HepG2 (cell line): Measurements from ENCODE around the gene UCP3. TPM values are rescaled to one million over a fixed set of nuclear protein-coding genes. Genes with fewer than 3 reads are reported as not detected.
A peak's percentile ranks its signal among the peaks of the same experiment; 100 is the strongest.

Source experiments
- ATAC-seq: fragments of 200-7000 bp; cut with Tn5 transposase; 3 replicates; pipeline ENCODE4 v1.9.1; 2020; ENCODE audit warnings: mild to moderate bottlenecking, moderate library complexity
- BruUV-seq: library from RNA; stranded (reverse); fragments of 400-500 nt; replicated peaks from 2 replicates; lab custom pipeline; 2021; lab: Mats Ljungman, UMichigan
- CTCF ChIA-PET: fragments of 300-600 bp; formaldehyde crosslinking; extraction: SDS; loops from one replicate; lab custom pipeline; 2021; ENCODE audit warnings: low total read pairs, inconsistent platforms, low intra/inter-chr PET ratio; lab: Yijun Ruan, JAX
- POLR2A ChIA-PET: fragments of 350-600 bp; sonication (Branson Sonifier 250); formaldehyde crosslinking; loops from one replicate; lab custom pipeline; 2020; ENCODE audit warnings: antibody characterized with exemption, inconsistent platforms; lab: Yijun Ruan, JAX
- DNase-seq: peaks from one replicate; pipeline ENCODE4 v3.0.0-alpha.2; 2015; ENCODE audit warnings: low spot score
- FAIRE-seq: peaks from 3 replicates; lab custom pipeline; 2011; peaks lifted over from hg19 to GRCh38; lab: Jason Lieb, UNC
- H2AFZ ChIP-seq: one replicate; pipeline ENCODE4 v1.6.1; 2011; ENCODE audit warnings: low read length, inconsistent platforms
- H3K27ac ChIP-seq: fragments of 300-600 bp; 3 replicates; pipeline ENCODE4 v1.8.0; 2011; ENCODE audit warnings: mixed run types, mild to moderate bottlenecking, mixed read lengths, low read length, inconsistent platforms; ENCODE audit not compliant: insufficient read depth; ENCODE audit errors: extremely low read length
- H3K27me3 ChIP-seq, 2 experiments: fragments of 200-600 bp in 1 of 2; 2 replicates in 1 of 2; 3 replicates in 1 of 2; pipeline versions ENCODE4 v1.6.0 to v1.8.0; 2011; ENCODE audit warnings: low read length in 2 of 2, mild to moderate bottlenecking in 2 of 2, moderate library complexity in 2 of 2, inconsistent platforms in 1 of 2; ENCODE audit not compliant: insufficient read depth in 2 of 2, control insufficient read depth in 1 of 2
- H3K36me3 ChIP-seq, 2 experiments: fragments of 200-600 bp in 1 of 2; replicated peaks in 1 of 2; 2 replicates in 1 of 2; 3 replicates in 1 of 2; pipeline versions ENCODE4 v1.5.1 to v1.8.0; 2011; ENCODE audit warnings: low read length in 2 of 2, inconsistent platforms in 1 of 2; ENCODE audit not compliant: insufficient read depth in 2 of 2, control insufficient read depth in 1 of 2
- H3K4me1 ChIP-seq: 2 replicates; pipeline ENCODE4 v1.5.1; 2012; ENCODE audit warnings: low read length, inconsistent platforms; ENCODE audit not compliant: insufficient read depth
- H3K4me2 ChIP-seq: 2 replicates; pipeline ENCODE4 v1.6.0; 2011; ENCODE audit warnings: low read depth, low read length, inconsistent platforms
- H3K4me3 ChIP-seq, 3 experiments: fragments of 200-600 bp in 1 of 3; sonication (generic), shearing (Covaris generic) in 1 of 3; replicated peaks in 1 of 3; 2 replicates each; pipeline ENCODE4 v1.5.1; 2011 to 2016; ENCODE audit warnings: low read length in 3 of 3, inconsistent platforms in 2 of 3, low read depth in 2 of 3, mild to moderate bottlenecking in 2 of 3, control low read depth in 1 of 3, mixed read lengths in 1 of 3; ENCODE audit not compliant: insufficient read depth in 1 of 3
- H3K79me2 ChIP-seq: one replicate; pipeline ENCODE4 v1.6.1; 2011; ENCODE audit warnings: low read length, inconsistent platforms; ENCODE audit not compliant: insufficient read depth
- H3K9ac ChIP-seq: 2 replicates; pipeline ENCODE4 v1.6.0; 2011; ENCODE audit warnings: mild to moderate bottlenecking, low read depth, low read length, inconsistent platforms; ENCODE audit not compliant: insufficient read depth
- H3K9me3 ChIP-seq: 2 replicates; pipeline ENCODE4 v1.5.1; 2012; ENCODE audit warnings: mild to moderate bottlenecking, low read length
- H4K20me1 ChIP-seq: 2 replicates; pipeline ENCODE4 v1.6.0; 2011; ENCODE audit warnings: inconsistent platforms, mild to moderate bottlenecking, low read length, moderate library complexity; ENCODE audit not compliant: insufficient read depth
- CBX5 ChIP-seq: sonication (generic); formaldehyde crosslinking; IDR thresholded peaks from 2 replicates; pipeline ENCODE4 v1.4.0; 2020; ENCODE audit warnings: missing genetic modification reagents, borderline replicate concordance
- HIVEP1 ChIP-seq: sonication (generic); formaldehyde crosslinking; IDR thresholded peaks from 2 replicates; pipeline ENCODE4 v1.4.0; 2020; ENCODE audit warnings: mild to moderate bottlenecking, missing genetic modification reagents
- IKZF1 ChIP-seq: fragments of 450-650 bp; IDR thresholded peaks from 2 replicates; pipeline ENCODE4 v1.7.1; 2016
- JARID2 ChIP-seq: sonication (generic); formaldehyde crosslinking; IDR thresholded peaks from 2 replicates; pipeline ENCODE4 v1.8.1; 2023; ENCODE audit warnings: missing genetic modification reagents, inconsistent platforms; ENCODE audit not compliant: insufficient replicate concordance
- MAFK ChIP-seq, 2 experiments: IDR thresholded peaks in 1 of 2; conservative IDR thresholded peaks in 1 of 2; 2 replicates each; pipeline ENCODE4 v1.6.1; 2011; ENCODE audit warnings: improper control_type of control experiment in 2 of 2, low read length in 2 of 2
- MAZ ChIP-seq, 2 experiments: sonication (generic) in 1 of 2; formaldehyde crosslinking in 1 of 2; IDR thresholded peaks; 2 replicates each; pipeline versions ENCODE4 v1.5.0 to v1.6.1; 2012 to 2020; ENCODE audit warnings: low read depth in 2 of 2, mild to moderate bottlenecking in 2 of 2, borderline replicate concordance in 1 of 2, improper control_type of control experiment in 1 of 2, low read length in 1 of 2, missing genetic modification reagents in 1 of 2, moderate library complexity in 1 of 2
- NAIF1 ChIP-seq: sonication (generic); formaldehyde crosslinking; IDR thresholded peaks from 2 replicates; pipeline ENCODE4 v1.5.0; 2020; ENCODE audit warnings: mild to moderate bottlenecking, missing genetic modification reagents, borderline replicate concordance
- RBFOX2 ChIP-seq: fragments of 200-400 bp; formaldehyde crosslinking; IDR thresholded peaks from 2 replicates; pipeline ENCODE4 v1.6.1; 2017; ENCODE audit warnings: low read depth, mild to moderate bottlenecking, low read length
- THAP11 ChIP-seq: IDR thresholded peaks from 2 replicates; pipeline ENCODE4 v1.6.1; 2016; ENCODE audit warnings: missing biosample characterization, missing genetic modification reagents
- ZNF30 ChIP-seq: sonication (generic); formaldehyde crosslinking; IDR thresholded peaks from 2 replicates; pipeline ENCODE4 v1.5.0; 2020; ENCODE audit warnings: mild to moderate bottlenecking, missing genetic modification reagents
- ZNF619 ChIP-seq: sonication (generic); formaldehyde crosslinking; IDR thresholded peaks from 2 replicates; pipeline ENCODE4 v1.4.0; 2020; ENCODE audit warnings: mild to moderate bottlenecking, missing genetic modification reagents
- ZNF703 ChIP-seq: sonication (generic); formaldehyde crosslinking; IDR thresholded peaks from 2 replicates; pipeline ENCODE4 v1.5.1; 2020; ENCODE audit warnings: missing genetic modification reagents, mild to moderate bottlenecking, moderate library complexity, borderline replicate concordance
- ZNF883 ChIP-seq: sonication (generic); formaldehyde crosslinking; IDR thresholded peaks from 2 replicates; pipeline ENCODE4 v1.5.1; 2020; ENCODE audit warnings: mild to moderate bottlenecking, missing genetic modification reagents; ENCODE audit errors: not compliant biosample characterization
- WGBS: methylation state at CpG from one replicate; pipeline ENCODE4 v1.1.6; 2017; ENCODE audit warnings: low lambda C conversion rate; 5-methylcytosine and 5-hydroxymethylcytosine counted together
- in situ Hi-C: cut with HindIII; loops from 2 replicates; pipeline ENCODE4 v1.10.0; 2017; ENCODE audit warnings: low pct_unique_long_range_greater_than_20kb; ENCODE audit not compliant: extremely low pct_ligation_motif_present
- intact Hi-C: fragments of 100-400 bp; cut with micrococcal nuclease; formaldehyde crosslinking; loops from one replicate; pipeline ENCODE4 v1.10.0; 2022; ENCODE audit not compliant: unreplicated experiment
- polyA plus RNA-seq, 8 experiments: library from polyadenylated mRNA; depleted of rRNA in 3 of 8; stranded (reverse) in 7 of 8; unstranded in 1 of 8; fragments of >200 nt; fragmentation: Illumina TruSeq in 4 of 8; extraction: Trizol in 4 of 8; gene quantifications; 2 replicates each; pipeline versions ENCODE4 v1.2.1 to v1.2.3, GENCODE V29; 2011 to 2016; ENCODE audit warnings: low read depth in 4 of 8, missing spikeins in 1 of 8, mixed read lengths in 1 of 8; ENCODE audit not compliant: insufficient read depth in 1 of 8
- total RNA-seq, 5 experiments: library from RNA; depleted of rRNA; stranded (reverse); fragments of >200 nt; fragmentation: Illumina TruSeq; extraction: Trizol; gene quantifications; 2 replicates each; pipeline ENCODE4 v1.2.3, GENCODE V29; 2016; ENCODE audit warnings: low read depth in 1 of 5
- TF ChIP-seq, protein P1 (sequence below): sonication (generic); formaldehyde crosslinking; IDR thresholded peaks from 2 replicates; pipeline ENCODE4 v1.5.1; 2020; ENCODE audit warnings: mild to moderate bottlenecking, missing genetic modification reagents, borderline replicate concordance
- TF ChIP-seq, protein P2 (sequence below): sonication (generic); formaldehyde crosslinking; conservative IDR thresholded peaks from 2 replicates; pipeline ENCODE4 v1.8.1; 2023; ENCODE audit warnings: missing genetic modification reagents
- TF ChIP-seq, protein P3 (sequence below): IDR thresholded peaks from 2 replicates; pipeline ENCODE4 v1.6.1; 2016

UCP3 gene
- total and polyA plus RNA-seq, 2 of the 13 experiments (the other 11 are each of a cell fraction or from before 2014, with no cell fraction given) = 0.37 TPM; not detected in 1

DNA sequence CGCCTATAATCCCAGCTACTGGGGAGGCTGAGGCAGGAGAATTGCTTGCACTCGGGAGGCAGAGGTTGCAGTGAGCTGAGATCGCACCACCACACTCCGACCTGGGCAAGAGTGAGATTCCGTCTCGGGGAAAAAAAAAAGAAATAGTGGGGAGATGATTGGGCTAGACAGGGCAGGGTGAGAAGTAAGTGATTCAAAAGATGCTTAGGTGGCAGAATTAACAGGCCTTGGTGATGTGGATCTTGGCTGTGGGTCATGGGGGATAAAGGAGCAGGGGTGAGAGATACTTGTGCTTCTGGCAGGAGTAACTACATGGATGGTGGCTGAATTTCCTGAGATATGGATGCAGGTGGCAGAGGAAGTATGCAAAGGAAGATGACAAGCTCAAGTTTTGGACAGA, 13.1 kb upstream of the UCP3 start:
- Histone ChIP-seq H2AFZ (no peak overlapping the region), H3K27me3 (no peaks in the 10 kb centered on the region), H3K9me3 (no peaks in the 10 kb centered on the region), H4K20me1 (no peaks in the 10 kb centered on the region)
- DNase-seq = no peak
- CTCF ChIA-PET = no interaction called here
- no TSS peak for BruUV-seq
- intact Hi-C loops = no loop called here
- ATAC-seq = no peak
- POLR2A ChIA-PET = no interaction called here
- TF ChIP-seq, protein P1, sequence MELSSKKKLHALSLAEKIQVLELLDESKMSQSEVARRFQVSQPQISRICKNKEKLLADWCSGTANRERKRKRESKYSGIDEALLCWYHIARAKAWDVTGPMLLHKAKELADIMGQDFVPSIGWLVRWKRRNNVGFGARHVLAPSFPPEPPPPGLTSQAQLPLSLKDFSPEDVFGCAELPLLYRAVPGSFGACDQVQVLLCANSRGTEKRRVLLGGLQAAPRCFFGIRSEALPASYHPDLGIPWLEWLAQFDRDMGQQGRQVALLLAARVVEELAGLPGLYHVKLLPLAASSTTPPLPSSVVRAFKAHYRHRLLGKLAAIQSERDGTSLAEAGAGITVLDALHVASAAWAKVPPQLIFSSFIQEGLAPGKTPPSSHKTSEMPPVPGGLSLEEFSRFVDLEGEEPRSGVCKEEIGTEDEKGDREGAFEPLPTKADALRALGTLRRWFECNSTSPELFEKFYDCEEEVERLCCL (CRISPR knock-in tag) = no peak
- peak; percentile 55 to 59 for TF ChIP-seq MAFK (conservative IDR thresholded peaks at IDR 0.05 in 1 of 2, IDR thresholded peaks at IDR 0.05 in 1 of 2; ENCODE audit: low read length in 2 of 2)
- TF ChIP-seq, all 625 proteins: peak for 1
- Histone ChIP-seq H3K79me2 (no peaks in the 10 kb centered on the region), H3K4me2 (no peak overlapping the region), H3K36me3 (no peaks in the 10 kb centered on the region), H3K4me1 (peaks cover 39% of the 10 kb centered on the region), H3K27ac (no peak overlapping the region), H3K9ac (no peak overlapping the region), H3K4me3 (no peak overlapping the region)
- WGBS = 96% methylated on average over 6 of the region's 6 CpGs
- in situ Hi-C loops = no loop called here
- FAIRE-seq = no peak

DNA sequence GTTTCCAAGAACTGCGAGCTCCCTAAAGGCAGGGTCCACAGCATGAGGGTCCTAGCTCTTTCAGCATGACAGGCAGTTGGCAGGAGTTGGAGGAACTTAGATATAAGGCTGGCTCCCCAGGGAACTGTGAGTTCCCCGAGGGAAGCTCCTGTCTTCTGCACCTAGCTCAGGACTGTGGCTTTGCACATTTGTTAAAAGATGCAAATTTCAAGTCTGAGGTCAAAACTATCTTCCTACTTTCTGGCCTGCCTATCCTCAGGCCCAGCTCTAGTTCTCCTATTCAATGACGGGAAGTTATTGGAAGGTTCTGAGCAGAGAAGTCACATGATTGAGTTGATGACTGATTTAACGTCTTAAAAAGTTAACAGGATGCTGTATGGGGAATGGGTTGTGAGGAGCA, 11.7 kb upstream of the UCP3 start:
- FAIRE-seq (no peak), DNase-seq (no peak), ATAC-seq (no peak)
- Histone ChIP-seq H3K36me3 (no peaks in the 10 kb centered on the region; a peak in 1 of 5 replicates), H3K9ac (no peak overlapping the region), H2AFZ (no peak overlapping the region), H3K27ac (no peak overlapping the region), H3K4me2 (no peak overlapping the region), H3K27me3 (no peaks in the 10 kb centered on the region), H4K20me1 (no peaks in the 10 kb centered on the region), H3K79me2 (no peaks in the 10 kb centered on the region), H3K9me3 (no peaks in the 10 kb centered on the region), H3K4me3 (no peak overlapping the region), H3K4me1 (peaks cover 42% of the 10 kb centered on the region)
- intact Hi-C loops (no loop called here), in situ Hi-C loops (no loop called here)
- CTCF ChIA-PET = no interaction called here
- POLR2A ChIA-PET = no interaction called here
- WGBS = 92% methylated on average over 4 of the region's 4 CpGs
- no TSS peak for BruUV-seq
- TF ChIP-seq NAIF1 (CRISPR knock-in tag) = no peak
- TF ChIP-seq CBX5 = no peak
- no peak for TF ChIP-seq HIVEP1 (CRISPR knock-in tag)
- TF ChIP-seq, protein P2, sequence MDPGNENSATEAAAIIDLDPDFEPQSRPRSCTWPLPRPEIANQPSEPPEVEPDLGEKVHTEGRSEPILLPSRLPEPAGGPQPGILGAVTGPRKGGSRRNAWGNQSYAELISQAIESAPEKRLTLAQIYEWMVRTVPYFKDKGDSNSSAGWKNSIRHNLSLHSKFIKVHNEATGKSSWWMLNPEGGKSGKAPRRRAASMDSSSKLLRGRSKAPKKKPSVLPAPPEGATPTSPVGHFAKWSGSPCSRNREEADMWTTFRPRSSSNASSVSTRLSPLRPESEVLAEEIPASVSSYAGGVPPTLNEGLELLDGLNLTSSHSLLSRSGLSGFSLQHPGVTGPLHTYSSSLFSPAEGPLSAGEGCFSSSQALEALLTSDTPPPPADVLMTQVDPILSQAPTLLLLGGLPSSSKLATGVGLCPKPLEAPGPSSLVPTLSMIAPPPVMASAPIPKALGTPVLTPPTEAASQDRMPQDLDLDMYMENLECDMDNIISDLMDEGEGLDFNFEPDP (CRISPR knock-in tag) = no peak
- TF ChIP-seq, protein P3, sequence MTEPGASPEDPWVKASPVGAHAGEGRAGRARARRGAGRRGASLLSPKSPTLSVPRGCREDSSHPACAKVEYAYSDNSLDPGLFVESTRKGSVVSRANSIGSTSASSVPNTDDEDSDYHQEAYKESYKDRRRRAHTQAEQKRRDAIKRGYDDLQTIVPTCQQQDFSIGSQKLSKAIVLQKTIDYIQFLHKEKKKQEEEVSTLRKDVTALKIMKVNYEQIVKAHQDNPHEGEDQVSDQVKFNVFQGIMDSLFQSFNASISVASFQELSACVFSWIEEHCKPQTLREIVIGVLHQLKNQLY (CRISPR knock-in tag) = no peak
- TF ChIP-seq JARID2 = no peak
- no peak for TF ChIP-seq ZNF30 (CRISPR knock-in tag)
- no peak for TF ChIP-seq ZNF883
- no peak for TF ChIP-seq MAZ (IDR thresholded peaks at IDR 0.05; ENCODE audit: borderline replicate concordance, low read depth, low read length)
- TF ChIP-seq MAZ (CRISPR knock-in tag; IDR thresholded peaks at IDR 0.05; ENCODE audit: low read depth) = no peak
- TF ChIP-seq THAP11 (CRISPR knock-in tag) = no peak
- TF ChIP-seq ZNF619 (CRISPR knock-in tag) = no peak
- TF ChIP-seq RBFOX2 = no peak
- no peak for TF ChIP-seq IKZF1
- TF ChIP-seq ZNF703 (CRISPR knock-in tag) = no peak
